GM12878 (cell line): ENCODE measurements around the gene ELAVL1. TPM values are rescaled to one million over a fixed set of nuclear protein-coding genes. Genes with fewer than 3 reads are reported as not detected.
"Not testable (repeated sequence)": the region's sequence is repeated elsewhere in the genome, so short reads cannot be mapped to it uniquely, and the experiment has no call there.

Source experiments
- ATAC-seq: fragments of 200-7000 bp; cut with Tn5 transposase; 3 replicates; pipeline ENCODE4 v1.9.1; 2020; ENCODE audit warnings: mild to moderate bottlenecking, moderate library complexity
- BruUV-seq: library from RNA; stranded (reverse); fragments of 400-500 nt; replicated peaks from 2 replicates; lab custom pipeline; 2021; lab: Mats Ljungman, UMichigan
- CTCF ChIA-PET: fragments of 300-600 bp; sonication (Branson Sonifier 250); formaldehyde crosslinking; extraction: SDS; loops from one replicate; lab custom pipeline; 2021; ENCODE audit warnings: inconsistent platforms; lab: Yijun Ruan, JAX
- POLR2A ChIA-PET: fragments of 350-600 bp; formaldehyde crosslinking; extraction: SDS; loops from one replicate; lab custom pipeline; 2021; ENCODE audit warnings: inconsistent platforms; lab: Charles Lee
- RAD21 ChIA-PET: fragments of 300-600 bp; sonication (Branson Sonifier 250); formaldehyde crosslinking; loops from one replicate; lab custom pipeline; 2023; ENCODE audit warnings: antibody characterized with exemption; ENCODE audit not compliant: unreplicated experiment; lab: Charles Lee
- SMC1A ChIA-PET: fragments of 300-600 bp; sonication (Branson Sonifier 250); formaldehyde crosslinking; loops from one replicate; lab custom pipeline; 2023; ENCODE audit not compliant: unreplicated experiment, uncharacterized antibody; lab: Charles Lee
- DNase-seq: peaks from one replicate; pipeline ENCODE4 v3.0.0-alpha.2; 2011; ENCODE audit warnings: low read depth, low spot score
- FAIRE-seq: peaks from 3 replicates; lab custom pipeline; 2011; peaks lifted over from hg19 to GRCh38; lab: Jason Lieb, UNC
- H2AFZ ChIP-seq: 2 replicates; pipeline ENCODE4 v1.6.0; 2011; ENCODE audit warnings: low read depth, low read length, control low read depth; ENCODE audit not compliant: control insufficient read depth
- H3K27ac ChIP-seq: 2 replicates; pipeline ENCODE4 v1.5.1; 2011; ENCODE audit warnings: control low read depth; ENCODE audit not compliant: control insufficient read depth, insufficient read depth
- H3K27me3 ChIP-seq, 2 experiments: replicated peaks in 1 of 2; 2 replicates each; pipeline versions ENCODE4 v1.6.0 to v1.6.1; 2011; ENCODE audit warnings: low read length in 1 of 2; ENCODE audit not compliant: control insufficient read depth in 2 of 2, insufficient read depth in 2 of 2
- H3K36me3 ChIP-seq, 2 experiments: 2 replicates each; pipeline ENCODE4 v1.5.1; 2011; ENCODE audit warnings: low read length in 1 of 2; ENCODE audit not compliant: control insufficient read depth in 2 of 2, insufficient read depth in 2 of 2
- H3K4me1 ChIP-seq: 2 replicates; pipeline ENCODE4 v1.6.1; 2011; ENCODE audit warnings: mild to moderate bottlenecking, low read length, moderate library complexity, mixed read lengths; ENCODE audit not compliant: control insufficient read depth, insufficient read depth
- H3K4me2 ChIP-seq: 2 replicates; pipeline ENCODE4 v1.6.0; 2011; ENCODE audit warnings: control low read depth; ENCODE audit not compliant: control insufficient read depth, insufficient read depth
- H3K4me3 ChIP-seq: fragments of 200-600 bp; sonication (generic); 2 replicates; pipeline ENCODE4 v1.5.1; 2016
- H3K79me2 ChIP-seq: 2 replicates; pipeline ENCODE4 v1.6.0; 2011; ENCODE audit warnings: low read length; ENCODE audit not compliant: control insufficient read depth, insufficient read depth
- H3K9ac ChIP-seq: 2 replicates; pipeline ENCODE4 v1.8.0; 2011; ENCODE audit warnings: low read length, control low read depth, mixed read lengths; ENCODE audit not compliant: control insufficient read depth, insufficient read depth
- H3K9me3 ChIP-seq: replicated peaks from 3 replicates; pipeline ENCODE4 v1.5.1; 2011; ENCODE audit warnings: mild to moderate bottlenecking, low read length; ENCODE audit not compliant: control insufficient read depth, insufficient read depth
- H4K20me1 ChIP-seq: 2 replicates; pipeline ENCODE4 v1.6.0; 2011; ENCODE audit not compliant: control insufficient read depth, insufficient read depth
- CTCF ChIP-seq, 3 experiments: IDR thresholded peaks in 2 of 3; conservative IDR thresholded peaks in 1 of 3; 2 replicates each; pipeline ENCODE4 v1.5.1; 2011; ENCODE audit warnings: low read depth in 3 of 3, low read length in 3 of 3, mild to moderate bottlenecking in 3 of 3, control low read depth in 2 of 3, moderate library complexity in 2 of 3, inconsistent platforms in 1 of 3, mixed read lengths in 1 of 3; ENCODE audit not compliant: control insufficient read depth in 2 of 3, insufficient read depth in 1 of 3; ENCODE audit errors: extremely low read depth in 1 of 3
- E2F4 ChIP-seq: IDR thresholded peaks from 2 replicates; pipeline ENCODE4 v1.6.1; 2012; ENCODE audit warnings: low read depth, low read length, improper control_type of control experiment
- E4F1 ChIP-seq: fragments of 450-650 bp; IDR thresholded peaks from 2 replicates; pipeline ENCODE4 v1.6.1; 2018; ENCODE audit warnings: borderline replicate concordance, mild to moderate bottlenecking; ENCODE audit not compliant: partially characterized antibody
- HDAC2 ChIP-seq: fragments of 200-600 bp; sonication (generic); IDR thresholded peaks from 2 replicates; pipeline ENCODE4 v1.6.1; 2017
- RUNX3 ChIP-seq: IDR thresholded peaks from 2 replicates; pipeline ENCODE4 v1.6.1; 2012; ENCODE audit warnings: low read length, inconsistent platforms
- SMAD5 ChIP-seq: IDR thresholded peaks from 2 replicates; pipeline ENCODE4 v1.6.1; 2016; ENCODE audit warnings: antibody characterized with exemption, low read depth
- YY1 ChIP-seq: IDR thresholded peaks from 2 replicates; pipeline ENCODE4 v1.6.1; 2011; ENCODE audit warnings: low read depth, mild to moderate bottlenecking, low read length
- ZNF384 ChIP-seq: IDR thresholded peaks from 2 replicates; pipeline ENCODE4 v1.6.1; 2012; ENCODE audit warnings: low read depth, mild to moderate bottlenecking, low read length, improper control_type of control experiment, borderline replicate concordance
- WGBS: methylation state at CpG from one replicate; pipeline ENCODE4 v1.1.6; 2016; ENCODE audit warnings: low lambda C conversion rate; ENCODE audit not compliant: insufficient replicate concordance, insufficient coverage; ENCODE audit errors: missing lambda C conversion rate; 5-methylcytosine and 5-hydroxymethylcytosine counted together
- in situ Hi-C: fragments of 300-500 bp; cut with MboI; formaldehyde crosslinking; loops from 9 replicates; pipeline ENCODE4 v1.14.3; 2018; ENCODE audit warnings: mixed read lengths
- intact Hi-C: fragments of 100-400 bp; cut with micrococcal nuclease; formaldehyde crosslinking; loops from one replicate; pipeline ENCODE4 v1.14.2; 2022; ENCODE audit not compliant: unreplicated experiment
- polyA plus RNA-seq, 11 experiments: library from polyadenylated mRNA; depleted of rRNA in 4 of 11; unstranded in 6 of 11; stranded (reverse) in 5 of 11; fragments of >200 nt; fragmentation: Nextera tagmentation in 4 of 11; fragmentation: Illumina TruSeq in 1 of 11; extraction: Ambion mirVana in 4 of 11; extraction: Trizol in 1 of 11; gene quantifications; 1 replicate in 1 of 11; 2 replicates in 10 of 11; pipeline versions ENCODE4 v1.2.1 to v1.2.3, GENCODE V29; 2011 to 2016; ENCODE audit warnings: inconsistent platforms in 2 of 11, missing spikeins in 2 of 11, low read depth in 1 of 11
- total RNA-seq, 4 experiments: library from RNA; depleted of rRNA in 3 of 4; stranded (reverse); fragments of >200 nt in 3 of 4; fragmentation: Illumina TruSeq in 1 of 4; extraction: Trizol in 1 of 4; gene quantifications; 2 replicates each; pipeline versions ENCODE4 v1.2.1 to v1.2.3, GENCODE V29; 2013 to 2021

Gene ELAVL1
- total and polyA plus RNA-seq, 10 of the 15 experiments (the other 5 are each of a cell fraction or from before 2014, with no cell fraction given), result 7.4 to 155 (median 70.3) TPM

GRCh38 chr19:7918062-7918614 lies 87.3 kb downstream of the ELAVL1 start:
- Histone ChIP-seq H3K4me1 (peaks cover 11% of the 10 kb centered on the region), H3K27me3 (peaks cover 8 to 21% of the 10 kb centered on the region in 2 experiments)
- in situ Hi-C loops, FAIRE-seq, H2AFZ ChIP-seq, ATAC-seq, H3K4me3 ChIP-seq, H3K9ac ChIP-seq, H3K36me3 ChIP-seq, H3K27ac ChIP-seq, H4K20me1 ChIP-seq, H3K79me2 ChIP-seq, POLR2A ChIA-PET, BruUV-seq, intact Hi-C loops, H3K9me3 ChIP-seq, DNase-seq, RAD21 ChIA-PET, H3K4me2 ChIP-seq: not testable (repeated sequence)
- SMC1A ChIA-PET, result interaction anchor here (1.6 kb wide), 1 partner anchor 26 kb away, joined by 3 read pairs; no protein-coding TSS in a partner anchor
- CTCF ChIA-PET, result interaction anchor here (1.1 to 1.2 kb wide), 2 partner anchors 11 to 26 kb away, joined by 3 to 4 read pairs; partner anchors contain the start of gene TIMM44
- WGBS, result 19% methylated on average over 29 of the region's 29 CpGs

- Histone ChIP-seq H3K79me2 (no peaks in the 10 kb centered on the region), H2AFZ (no peak overlapping the region), H3K36me3 (peaks cover 0 to 3% of the 10 kb centered on the region in 2 experiments; a peak in 2 of 4 replicates), H3K4me2 (no peak overlapping the region; the same call in 1 of the 2 replicates), H3K9me3 (no peaks in the 10 kb centered on the region; the same call in 2 of the 3 replicates), H3K27ac (no peak overlapping the region), H3K4me1 (peaks cover 11% of the 10 kb centered on the region), H3K9ac (no peak overlapping the region), H3K27me3 (peaks cover 8 to 21% of the 10 kb centered on the region in 2 experiments), H3K4me3 (no peak overlapping the region), H4K20me1 (no peaks in the 10 kb centered on the region)
- ChIA-PET SMC1A (interaction anchor here (1.6 kb wide), 1 partner anchor 27 kb away, joined by 3 read pairs; no protein-coding TSS in a partner anchor), CTCF (interaction anchor here (0.5 to 1.2 kb wide), 4 partner anchors 10 to 29 kb away, joined by 3 to 4 read pairs (median 3); partner anchors contain the start of gene TIMM44), RAD21 (no interaction called here), POLR2A (interaction anchor here (0.7 kb wide), 1 partner anchor 12 kb away, joined by 3 read pairs; no protein-coding TSS in a partner anchor)
- no TSS peak for BruUV-seq
- in situ Hi-C loops, result no loop called here
- WGBS, result 3% methylated on average over 63 of the region's 71 CpGs
- FAIRE-seq (no peak), ATAC-seq (peak; percentile 47), DNase-seq (no peak)
- intact Hi-C loops, result no loop called here
- TF ChIP-seq HDAC2 (no peak), ZNF384 (no peak), E4F1 (no peak), CTCF (IDR thresholded peaks at IDR 0.05 in 2 of 3, conservative IDR thresholded peaks at IDR 0.05 in 1 of 3; ENCODE audit: control insufficient read depth in 2 of 3, extremely low read depth in 1 of 3, insufficient read depth in 1 of 3, low read depth in 3 of 3, low read length in 3 of 3) (peak; percentile 44 to 63 (median 48); a peak in 5 of 6 replicates), SMAD5 (no peak), YY1 (0 out of 2 replicates have a peak, but pooled peaks have one; percentile 13), RUNX3 (no peak), E2F4 (no peak)
These were observed 88.0 kb downstream of the ELAVL1 start for GRCh38 chr19:7917267-7918061.
